ENCODE results near the gene CSPG5. TPM values are rescaled to one million over a fixed set of nuclear protein-coding genes. Genes with fewer than 3 reads are reported as not detected.
A peak's percentile ranks its signal among the peaks of the same experiment; 100 is the strongest.

Gene CSPG5
- total and polyA plus RNA-seq, 8 donors, result 0.08 to 0.40 (median 0.19) TPM

- intact Hi-C loops (cut with DNase I), result no loop called here
- 84 to 92% methylated on average over 7 of the region's 7 CpGs for WGBS, 2 donors
- H3K27me3 ChIP-seq, result no peaks in the 10 kb centered on the region
- H3K27ac ChIP-seq, result no peak overlapping the region
- H3K4me3 ChIP-seq, result no peak overlapping the region
- no peaks in the 10 kb centered on the region for H3K36me3 ChIP-seq
- H3K9me3 ChIP-seq, result no peaks in the 10 kb centered on the region
- FAIRE-seq (no peak), ATAC-seq (no peak), DNase-seq (no peak)
- TF ChIP-seq, protein P1, sequence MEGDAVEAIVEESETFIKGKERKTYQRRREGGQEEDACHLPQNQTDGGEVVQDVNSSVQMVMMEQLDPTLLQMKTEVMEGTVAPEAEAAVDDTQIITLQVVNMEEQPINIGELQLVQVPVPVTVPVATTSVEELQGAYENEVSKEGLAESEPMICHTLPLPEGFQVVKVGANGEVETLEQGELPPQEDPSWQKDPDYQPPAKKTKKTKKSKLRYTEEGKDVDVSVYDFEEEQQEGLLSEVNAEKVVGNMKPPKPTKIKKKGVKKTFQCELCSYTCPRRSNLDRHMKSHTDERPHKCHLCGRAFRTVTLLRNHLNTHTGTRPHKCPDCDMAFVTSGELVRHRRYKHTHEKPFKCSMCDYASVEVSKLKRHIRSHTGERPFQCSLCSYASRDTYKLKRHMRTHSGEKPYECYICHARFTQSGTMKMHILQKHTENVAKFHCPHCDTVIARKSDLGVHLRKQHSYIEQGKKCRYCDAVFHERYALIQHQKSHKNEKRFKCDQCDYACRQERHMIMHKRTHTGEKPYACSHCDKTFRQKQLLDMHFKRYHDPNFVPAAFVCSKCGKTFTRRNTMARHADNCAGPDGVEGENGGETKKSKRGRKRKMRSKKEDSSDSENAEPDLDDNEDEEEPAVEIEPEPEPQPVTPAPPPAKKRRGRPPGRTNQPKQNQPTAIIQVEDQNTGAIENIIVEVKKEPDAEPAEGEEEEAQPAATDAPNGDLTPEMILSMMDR (IDR thresholded peaks at IDR 0.05), result no peak
- H3K4me1 ChIP-seq, result no peaks in the 10 kb centered on the region
These were observed 25.3 kb downstream of the CSPG5 start for GRCh38 chr3:47553407-47553806.

GRCh38 chr3:47542471-47543173 lies 36.0 kb downstream of the CSPG5 start:
- peak; percentile 31 to 85 (median 64) for DNase-seq
- H3K4me1 ChIP-seq, result peaks cover 4 to 9% (median 7%) of the 10 kb centered on the region in 3 donors

GRCh38 chr3:47541583-47542108 lies 37.0 kb downstream of the CSPG5 start:
- no peak overlapping the region for H3K4me3 ChIP-seq
- intact Hi-C loops (cut with DNase I), result no loop called here
- FAIRE-seq, result no peak
- DNase-seq, result no peak
- no peak for ATAC-seq
- 73 to 77% methylated on average over 6 of the region's 6 CpGs for WGBS, 2 donors
- TF ChIP-seq, protein P1 (IDR thresholded peaks at IDR 0.05), result no peak
- no peaks in the 10 kb centered on the region for H3K36me3 ChIP-seq
- no peaks in the 10 kb centered on the region for H3K9me3 ChIP-seq
- no peaks in the 10 kb centered on the region for H3K27me3 ChIP-seq
- no peak overlapping the region for H3K27ac ChIP-seq
- peaks cover 4 to 9% (median 7%) of the 10 kb centered on the region in 3 donors for H3K4me1 ChIP-seq

More at GRCh38 chr3:47542471-47543173, 36.0 kb downstream of the CSPG5 start:
- ATAC-seq (peak; percentile 85 to 97 (median 92)), FAIRE-seq (no peak)
- Histone ChIP-seq H3K4me3 (no peak overlapping the region), H3K9me3 (no peaks in the 10 kb centered on the region), H3K27me3 (no peaks in the 10 kb centered on the region), H3K27ac (peak overlapping the region in 2 of 4 donors; percentile 5 to 39), H3K36me3 (no peaks in the 10 kb centered on the region)
- intact Hi-C loops (cut with DNase I), result no loop called here
- WGBS, 2 donors, result 32% methylated on average over 21 of the region's 21 CpGs
- TF ChIP-seq, protein P1 (IDR thresholded peaks at IDR 0.05), result no peak

DNA sequence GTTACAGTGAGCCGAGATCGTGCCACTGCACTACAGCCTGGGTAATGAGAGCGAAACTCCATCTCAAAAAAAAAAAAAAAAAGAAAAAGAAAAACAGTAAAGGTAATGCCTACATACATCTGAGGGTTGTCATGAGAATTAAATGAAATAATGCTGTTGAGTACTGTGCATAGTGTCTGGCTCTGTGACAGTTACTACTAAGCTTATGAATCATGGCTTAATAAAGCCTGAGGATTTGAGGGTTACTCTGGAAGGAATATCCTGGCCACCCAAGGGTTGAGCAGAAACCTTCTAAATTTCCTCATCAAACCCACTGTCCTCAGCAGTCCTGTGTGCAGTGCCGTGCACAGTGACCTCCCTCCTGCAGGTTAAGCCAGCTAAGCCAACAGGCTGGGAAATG lies 38.4 kb downstream of the CSPG5 start:
- ATAC-seq, result no peak
- Histone ChIP-seq H3K4me3 (no peak overlapping the region), H3K27ac (no peak overlapping the region), H3K27me3 (no peaks in the 10 kb centered on the region), H3K9me3 (no peaks in the 10 kb centered on the region), H3K4me1 (peaks cover 4 to 9% (median 7%) of the 10 kb centered on the region in 3 donors), H3K36me3 (no peaks in the 10 kb centered on the region)
- 93 to 95% methylated on average over 4 of the region's 4 CpGs for WGBS, 2 donors
- intact Hi-C loops (cut with DNase I), result no loop called here
- no peak for FAIRE-seq
- no peak for DNase-seq
- TF ChIP-seq, protein P1 (IDR thresholded peaks at IDR 0.05), result no peak

- Histone ChIP-seq H3K9me3 (no peaks in the 10 kb centered on the region), H3K4me1 (no peaks in the 10 kb centered on the region), H3K27ac (no peak overlapping the region), H3K36me3 (no peaks in the 10 kb centered on the region), H3K4me3 (no peak overlapping the region), H3K27me3 (no peaks in the 10 kb centered on the region)
- intact Hi-C loops (cut with DNase I), result no loop called here
- 86 to 90% methylated on average over 6 of the region's 6 CpGs for WGBS, 2 donors
- FAIRE-seq (no peak), ATAC-seq (no peak), DNase-seq (no peak)
- TF ChIP-seq, protein P1 (IDR thresholded peaks at IDR 0.05), result no peak
These were observed 41.7 kb downstream of the CSPG5 start for GRCh38 chr3:47536967-47537366.
